ENCODE results near the gene IFITM1.

Gene IFITM1

GRCh38 chr11:288478-289397 is 25.1 kb upstream of the IFITM1 start, which contains the start of gene PGGHG:
Gene PGGHG (plus strand): TSS chr11:289126. CDS start chr11:289817, 691 bp downstream.
- Histone ChIP-seq H3K9ac (ENCODE audit: low read length) (no peak within 1 kb of the TSS), H3K79me1 (ENCODE audit: low read length) (peaks cover 10% of the 10 kb centered on the region), H3K4me2 (ENCODE audit: low read length) (peak within 1 kb of the TSS; percentile 79), H3K23ac (ENCODE audit: low read length) (no peak within 1 kb of the TSS), H4K91ac (ENCODE audit: low read depth, low read length) (peak within 1 kb of the TSS; percentile 64), H2BK12ac (ENCODE audit: low read length) (peak within 1 kb of the TSS; percentile 3), H4K8ac (ENCODE audit: low read depth, low read length) (peak within 1 kb of the TSS; percentile 40), H3K27ac (ENCODE audit: low read depth, low read length) (no peak within 1 kb of the TSS), H2AK5ac (ENCODE audit: low read length) (peak within 1 kb of the TSS; percentile 11), H3K36me3 (ENCODE audit: control insufficient read depth in 1 of 2, insufficient read depth in 2 of 2, low read length in 2 of 2) (peaks cover 9 to 14% of the 10 kb centered on the region in 2 experiments), H4K12ac (ENCODE audit: low read depth, low read length) (peak within 1 kb of the TSS; percentile 33), H3K27me3 (ENCODE audit: insufficient read depth, low read length) (no peaks in the 10 kb centered on the region), H3K4me1 (ENCODE audit: control insufficient read depth in 1 of 2, insufficient read depth in 2 of 2, low read length in 2 of 2) (peaks cover 24 to 33% of the 10 kb centered on the region in 2 experiments), H3K9me3 (ENCODE audit: insufficient read depth, low read depth, low read length) (no peaks in the 10 kb centered on the region), H3K79me2 (ENCODE audit: control insufficient read depth, insufficient read depth, low read length, poor library complexity) (peaks cover 6% of the 10 kb centered on the region), H2BK5ac (ENCODE audit: low read depth, low read length, poor library complexity) (no peak within 1 kb of the TSS), H3K14ac (ENCODE audit: low read length) (peak within 1 kb of the TSS; percentile 38), H2BK120ac (ENCODE audit: insufficient read depth, low read length, poor library complexity) (peak within 1 kb of the TSS; percentile 29), H3K18ac (ENCODE audit: low read length) (peak within 1 kb of the TSS; percentile 43), H2AFZ (ENCODE audit: insufficient read depth, low read length, poor library complexity) (peak within 1 kb of the TSS; percentile 21), H3K4ac (ENCODE audit: low read depth, low read length) (peak within 1 kb of the TSS; percentile 18), H3K4me3 (ENCODE audit: low read depth, low read length) (peak within 1 kb of the TSS; percentile 73)
- WGBS (ENCODE audit: extremely low coverage, insufficient coverage, insufficient read length): no CpG with 5 or more reads among the region's 112 CpGs
- DNase-seq: peak; percentile 17 to 79

- H3K23ac ChIP-seq (ENCODE audit: low read length): no peak overlapping the region
- no peaks in the 10 kb centered on the region for H3K27me3 ChIP-seq (ENCODE audit: insufficient read depth, low read length)
- no peak overlapping the region for H2BK120ac ChIP-seq (ENCODE audit: insufficient read depth, low read length, poor library complexity)
- peak overlapping the region; percentile 3 for H2BK12ac ChIP-seq (ENCODE audit: low read length)
- H3K79me2 ChIP-seq (ENCODE audit: control insufficient read depth, insufficient read depth, low read length, poor library complexity): peaks cover 6% of the 10 kb centered on the region
- H4K12ac ChIP-seq (ENCODE audit: low read depth, low read length): peak overlapping the region; percentile 9
- peaks cover 12 to 20% of the 10 kb centered on the region in 2 experiments for H3K36me3 ChIP-seq (ENCODE audit: control insufficient read depth in 1 of 2, insufficient read depth in 2 of 2, low read length in 2 of 2)
- no peak overlapping the region for H2BK5ac ChIP-seq (ENCODE audit: low read depth, low read length, poor library complexity)
- H3K9ac ChIP-seq (ENCODE audit: low read length): no peak overlapping the region
- peak overlapping the region; percentile 18 for H3K4ac ChIP-seq (ENCODE audit: low read depth, low read length)
- peak overlapping the region; percentile 11 for H2AK5ac ChIP-seq (ENCODE audit: low read length)
- H3K4me1 ChIP-seq (ENCODE audit: control insufficient read depth in 1 of 2, insufficient read depth in 2 of 2, low read length in 2 of 2): peaks cover 21 to 28% of the 10 kb centered on the region in 2 experiments
- no peaks in the 10 kb centered on the region for H3K9me3 ChIP-seq (ENCODE audit: insufficient read depth, low read depth, low read length)
- peak overlapping the region; percentile 19 for H3K4me3 ChIP-seq (ENCODE audit: low read depth, low read length)
- DNase-seq: no peak
- H4K91ac ChIP-seq (ENCODE audit: low read depth, low read length): peak overlapping the region; percentile 3
- WGBS (ENCODE audit: extremely low coverage, insufficient coverage, insufficient read length): no CpG with 5 or more reads among the region's 14 CpGs
- H3K18ac ChIP-seq (ENCODE audit: low read length): no peak overlapping the region
- H3K27ac ChIP-seq (ENCODE audit: low read depth, low read length): no peak overlapping the region
- H4K8ac ChIP-seq (ENCODE audit: low read depth, low read length): peak overlapping the region; percentile 39
- peak overlapping the region; percentile 53 for H3K4me2 ChIP-seq (ENCODE audit: low read length)
- H3K79me1 ChIP-seq (ENCODE audit: low read length): peaks cover 7% of the 10 kb centered on the region
- peak overlapping the region; percentile 38 for H3K14ac ChIP-seq (ENCODE audit: low read length)
- no peak overlapping the region for H2AFZ ChIP-seq (ENCODE audit: insufficient read depth, low read length, poor library complexity)
Measured at GRCh38 chr11:289398-289711, 24.5 kb upstream of the IFITM1 start.

DNA sequence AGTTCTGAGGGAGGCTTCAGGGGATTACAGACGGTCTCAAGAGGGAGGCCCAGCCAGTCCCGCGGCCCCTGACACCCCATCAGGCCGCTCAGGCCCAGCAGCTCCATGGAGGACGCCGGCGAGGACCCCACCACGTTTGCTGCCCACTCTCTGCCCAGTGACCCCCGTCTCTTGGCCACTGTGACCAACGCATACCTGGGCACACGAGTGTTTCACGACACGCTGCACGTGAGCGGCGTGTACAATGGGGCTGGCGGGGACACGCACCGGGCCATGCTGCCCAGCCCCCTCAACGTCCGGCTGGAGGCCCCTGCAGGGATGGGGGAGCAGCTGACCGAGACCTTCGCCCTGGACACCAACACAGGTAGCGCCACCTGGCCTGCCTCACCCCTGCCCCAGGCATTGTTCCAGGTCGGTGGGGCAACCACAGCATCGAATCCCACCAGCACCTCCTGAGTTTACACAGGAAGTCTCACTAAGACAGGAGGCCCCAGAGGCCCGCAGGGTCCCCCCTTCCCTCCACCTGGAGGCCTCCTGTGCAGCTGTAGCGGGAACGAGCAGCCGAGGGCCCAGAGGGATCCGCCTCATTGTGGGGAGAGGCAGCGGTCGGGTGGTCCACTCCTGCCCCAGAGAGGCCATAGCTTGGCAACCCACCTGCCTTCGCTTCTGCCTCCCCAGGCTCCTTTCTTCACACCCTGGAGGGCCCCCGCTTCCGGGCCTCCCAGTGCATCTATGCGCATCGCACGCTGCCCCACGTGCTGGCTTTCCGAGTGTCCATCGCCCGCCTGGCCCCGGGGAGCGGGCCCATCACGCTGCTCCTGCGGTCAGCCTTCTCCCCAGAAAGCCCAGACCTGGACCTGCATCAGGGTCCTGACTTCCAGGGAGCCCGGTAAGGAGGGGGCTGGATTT is 23.9 kb upstream of the IFITM1 start:
- no CpG with 5 or more reads among the region's 48 CpGs for WGBS (ENCODE audit: extremely low coverage, insufficient coverage, insufficient read length)
- Histone ChIP-seq H4K12ac (ENCODE audit: low read depth, low read length) (peak overlapping the region; percentile 27), H3K79me1 (ENCODE audit: low read length) (peaks cover 6% of the 10 kb centered on the region), H3K79me2 (ENCODE audit: control insufficient read depth, insufficient read depth, low read length, poor library complexity) (peaks cover 6% of the 10 kb centered on the region), H3K4me2 (ENCODE audit: low read length) (peak overlapping the region; percentile 53), H2AFZ (ENCODE audit: insufficient read depth, low read length, poor library complexity) (no peak overlapping the region), H3K14ac (ENCODE audit: low read length) (peak overlapping the region; percentile 38), H3K4me3 (ENCODE audit: low read depth, low read length) (no peak overlapping the region), H2BK120ac (ENCODE audit: insufficient read depth, low read length, poor library complexity) (no peak overlapping the region), H3K27me3 (ENCODE audit: insufficient read depth, low read length) (no peaks in the 10 kb centered on the region), H3K4ac (ENCODE audit: low read depth, low read length) (peak overlapping the region; percentile 18), H4K91ac (ENCODE audit: low read depth, low read length) (peak overlapping the region; percentile 3), H3K27ac (ENCODE audit: low read depth, low read length) (no peak overlapping the region), H4K8ac (ENCODE audit: low read depth, low read length) (peak overlapping the region; percentile 40), H3K18ac (ENCODE audit: low read length) (peak overlapping the region; percentile 4), H2BK12ac (ENCODE audit: low read length) (peak overlapping the region; percentile 3), H3K9me3 (ENCODE audit: insufficient read depth, low read depth, low read length) (no peaks in the 10 kb centered on the region), H3K4me1 (ENCODE audit: control insufficient read depth in 1 of 2, insufficient read depth in 2 of 2, low read length in 2 of 2) (peaks cover 21 to 27% of the 10 kb centered on the region in 2 experiments), H3K36me3 (ENCODE audit: control insufficient read depth in 1 of 2, insufficient read depth in 2 of 2, low read length in 2 of 2) (peaks cover 17 to 24% of the 10 kb centered on the region in 2 experiments), H2AK5ac (ENCODE audit: low read length) (peak overlapping the region; percentile 11), H2BK5ac (ENCODE audit: low read depth, low read length, poor library complexity) (no peak overlapping the region), H3K23ac (ENCODE audit: low read length) (no peak overlapping the region), H3K9ac (ENCODE audit: low read length) (no peak overlapping the region)
- no peak for DNase-seq

DNA sequence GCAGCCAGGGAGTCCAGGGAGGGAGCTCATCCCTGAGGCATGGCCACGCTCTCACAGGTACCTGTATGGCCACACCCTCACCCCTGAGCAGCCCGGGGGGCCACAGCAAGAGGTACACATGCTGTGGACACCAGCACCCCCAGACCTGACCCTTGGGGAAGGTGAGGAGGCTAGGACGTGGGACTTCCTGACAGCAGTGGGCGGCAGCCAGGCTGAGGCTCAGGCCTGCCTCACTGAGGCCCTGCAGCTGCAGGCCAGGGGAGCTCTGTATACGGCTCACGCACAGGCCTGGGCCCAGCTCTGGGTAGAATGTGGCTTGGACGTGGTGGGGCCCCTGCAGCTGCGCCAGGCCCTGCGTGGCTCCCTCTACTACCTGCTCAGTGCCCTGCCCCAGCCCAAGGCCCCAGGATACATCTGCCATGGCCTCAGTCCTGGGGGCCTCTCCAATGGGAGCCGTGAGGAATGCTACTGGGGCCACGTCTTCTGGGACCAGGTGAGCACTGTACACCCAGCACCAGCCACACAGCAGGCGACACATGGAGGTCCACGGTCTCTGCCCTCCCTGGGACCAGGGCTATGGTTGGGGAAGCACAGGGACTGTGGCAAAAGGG is 23.1 kb upstream of the IFITM1 start:
- no peak overlapping the region for H3K14ac ChIP-seq (ENCODE audit: low read length)

More for the DNA sequence above, 23.1 kb upstream of the IFITM1 start:
- Histone ChIP-seq H3K36me3 (ENCODE audit: control insufficient read depth in 1 of 2, insufficient read depth in 2 of 2, low read length in 2 of 2) (peaks cover 21 to 25% of the 10 kb centered on the region in 2 experiments), H3K18ac (ENCODE audit: low read length) (peak overlapping the region; percentile 18), H2BK12ac (ENCODE audit: low read length) (no peak overlapping the region), H3K9ac (ENCODE audit: low read length) (no peak overlapping the region), H3K4me1 (ENCODE audit: control insufficient read depth in 1 of 2, insufficient read depth in 2 of 2, low read length in 2 of 2) (peaks cover 24 to 28% of the 10 kb centered on the region in 2 experiments), H3K23ac (ENCODE audit: low read length) (no peak overlapping the region), H3K79me2 (ENCODE audit: control insufficient read depth, insufficient read depth, low read length, poor library complexity) (peaks cover 6% of the 10 kb centered on the region), H3K4me3 (ENCODE audit: low read depth, low read length) (no peak overlapping the region), H4K91ac (ENCODE audit: low read depth, low read length) (no peak overlapping the region), H3K27me3 (ENCODE audit: insufficient read depth, low read length) (no peaks in the 10 kb centered on the region), H3K4me2 (ENCODE audit: low read length) (no peak overlapping the region), H3K27ac (ENCODE audit: low read depth, low read length) (no peak overlapping the region), H4K12ac (ENCODE audit: low read depth, low read length) (no peak overlapping the region), H2AK5ac (ENCODE audit: low read length) (no peak overlapping the region), H3K9me3 (ENCODE audit: insufficient read depth, low read depth, low read length) (no peaks in the 10 kb centered on the region), H2BK120ac (ENCODE audit: insufficient read depth, low read length, poor library complexity) (no peak overlapping the region), H4K8ac (ENCODE audit: low read depth, low read length) (no peak overlapping the region), H3K4ac (ENCODE audit: low read depth, low read length) (no peak overlapping the region), H2AFZ (ENCODE audit: insufficient read depth, low read length, poor library complexity) (no peak overlapping the region), H2BK5ac (ENCODE audit: low read depth, low read length, poor library complexity) (no peak overlapping the region), H3K79me1 (ENCODE audit: low read length) (peaks cover 6% of the 10 kb centered on the region)
- no peak for DNase-seq
- WGBS (ENCODE audit: extremely low coverage, insufficient coverage, insufficient read length): no CpG with 5 or more reads among the region's 13 CpGs
